GM23248 (cell line): ENCODE data around the gene HOMER2.

Experiments
- EZH2 ChIP-seq: fragments of 200-600 bp; sonication (generic); IDR thresholded peaks from 2 replicates; pipeline ENCODE4 v1.6.1; 2018; ENCODE audit warnings: antibody characterized with exemption, mild to moderate bottlenecking; ENCODE audit not compliant: insufficient read depth, poor library complexity, severe bottlenecking
- EZH2phosphoT487 ChIP-seq: fragments of 200-600 bp; sonication (generic); IDR thresholded peaks from 2 replicates; pipeline ENCODE4 v1.6.1; 2018; ENCODE audit warnings: antibody characterized with exemption, moderate library complexity, mild to moderate bottlenecking, low read depth; ENCODE audit not compliant: insufficient read depth

- TF ChIP-seq EZH2 (no peak), EZH2phosphoT487 (no peak)
Observed at GRCh38 chr15:82895983-82896382, 56.5 kb downstream of the HOMER2 start.
